GM12878 (cell line): ENCODE data around the gene GPBP1. TPM values are rescaled to one million over a fixed set of nuclear protein-coding genes. Genes with fewer than 3 reads are reported as not detected.

Source experiments
- ATAC-seq: fragments of 200-7000 bp; cut with Tn5 transposase; 3 replicates; pipeline ENCODE4 v1.9.1; 2020; ENCODE audit warnings: mild to moderate bottlenecking, moderate library complexity
- BruUV-seq: library from RNA; stranded (reverse); fragments of 400-500 nt; replicated peaks from 2 replicates; lab custom pipeline; 2021; lab: Mats Ljungman, UMichigan
- CTCF ChIA-PET: fragments of 300-600 bp; sonication (Branson Sonifier 250); formaldehyde crosslinking; extraction: SDS; loops from one replicate; lab custom pipeline; 2021; ENCODE audit warnings: inconsistent platforms; lab: Yijun Ruan, JAX
- POLR2A ChIA-PET: fragments of 350-600 bp; formaldehyde crosslinking; extraction: SDS; loops from one replicate; lab custom pipeline; 2021; ENCODE audit warnings: inconsistent platforms; lab: Charles Lee
- RAD21 ChIA-PET: fragments of 300-600 bp; sonication (Branson Sonifier 250); formaldehyde crosslinking; loops from one replicate; lab custom pipeline; 2023; ENCODE audit warnings: antibody characterized with exemption; ENCODE audit not compliant: unreplicated experiment; lab: Charles Lee
- SMC1A ChIA-PET: fragments of 300-600 bp; sonication (Branson Sonifier 250); formaldehyde crosslinking; loops from one replicate; lab custom pipeline; 2023; ENCODE audit not compliant: unreplicated experiment, uncharacterized antibody; lab: Charles Lee
- DNase-seq: peaks from one replicate; pipeline ENCODE4 v3.0.0-alpha.2; 2011; ENCODE audit warnings: low read depth, low spot score
- FAIRE-seq: peaks from 3 replicates; lab custom pipeline; 2011; peaks lifted over from hg19 to GRCh38; lab: Jason Lieb, UNC
- H2AFZ ChIP-seq: 2 replicates; pipeline ENCODE4 v1.6.0; 2011; ENCODE audit warnings: low read depth, low read length, control low read depth; ENCODE audit not compliant: control insufficient read depth
- H3K27ac ChIP-seq: 2 replicates; pipeline ENCODE4 v1.5.1; 2011; ENCODE audit warnings: control low read depth; ENCODE audit not compliant: control insufficient read depth, insufficient read depth
- H3K27me3 ChIP-seq, 2 experiments: replicated peaks in 1 of 2; 2 replicates each; pipeline versions ENCODE4 v1.6.0 to v1.6.1; 2011; ENCODE audit warnings: low read length in 1 of 2; ENCODE audit not compliant: control insufficient read depth in 2 of 2, insufficient read depth in 2 of 2
- H3K36me3 ChIP-seq, 2 experiments: 2 replicates each; pipeline ENCODE4 v1.5.1; 2011; ENCODE audit warnings: low read length in 1 of 2; ENCODE audit not compliant: control insufficient read depth in 2 of 2, insufficient read depth in 2 of 2
- H3K4me1 ChIP-seq: 2 replicates; pipeline ENCODE4 v1.6.1; 2011; ENCODE audit warnings: mild to moderate bottlenecking, low read length, moderate library complexity, mixed read lengths; ENCODE audit not compliant: control insufficient read depth, insufficient read depth
- H3K4me2 ChIP-seq: 2 replicates; pipeline ENCODE4 v1.6.0; 2011; ENCODE audit warnings: control low read depth; ENCODE audit not compliant: control insufficient read depth, insufficient read depth
- H3K4me3 ChIP-seq: fragments of 200-600 bp; sonication (generic); 2 replicates; pipeline ENCODE4 v1.5.1; 2016
- H3K79me2 ChIP-seq: 2 replicates; pipeline ENCODE4 v1.6.0; 2011; ENCODE audit warnings: low read length; ENCODE audit not compliant: control insufficient read depth, insufficient read depth
- H3K9ac ChIP-seq: 2 replicates; pipeline ENCODE4 v1.8.0; 2011; ENCODE audit warnings: low read length, control low read depth, mixed read lengths; ENCODE audit not compliant: control insufficient read depth, insufficient read depth
- H3K9me3 ChIP-seq: replicated peaks from 3 replicates; pipeline ENCODE4 v1.5.1; 2011; ENCODE audit warnings: mild to moderate bottlenecking, low read length; ENCODE audit not compliant: control insufficient read depth, insufficient read depth
- H4K20me1 ChIP-seq: 2 replicates; pipeline ENCODE4 v1.6.0; 2011; ENCODE audit not compliant: control insufficient read depth, insufficient read depth
- WGBS: methylation state at CpG from one replicate; pipeline ENCODE4 v1.1.6; 2016; ENCODE audit warnings: low lambda C conversion rate; ENCODE audit not compliant: insufficient replicate concordance, insufficient coverage; ENCODE audit errors: missing lambda C conversion rate; 5-methylcytosine and 5-hydroxymethylcytosine counted together
- in situ Hi-C: fragments of 300-500 bp; cut with MboI; formaldehyde crosslinking; loops from 9 replicates; pipeline ENCODE4 v1.14.3; 2018; ENCODE audit warnings: mixed read lengths
- intact Hi-C: fragments of 100-400 bp; cut with micrococcal nuclease; formaldehyde crosslinking; loops from one replicate; pipeline ENCODE4 v1.14.2; 2022; ENCODE audit not compliant: unreplicated experiment
- polyA plus RNA-seq, 11 experiments: library from polyadenylated mRNA; depleted of rRNA in 4 of 11; unstranded in 6 of 11; stranded (reverse) in 5 of 11; fragments of >200 nt; fragmentation: Nextera tagmentation in 4 of 11; fragmentation: Illumina TruSeq in 1 of 11; extraction: Ambion mirVana in 4 of 11; extraction: Trizol in 1 of 11; gene quantifications; 1 replicate in 1 of 11; 2 replicates in 10 of 11; pipeline versions ENCODE4 v1.2.1 to v1.2.3, GENCODE V29; 2011 to 2016; ENCODE audit warnings: inconsistent platforms in 2 of 11, missing spikeins in 2 of 11, low read depth in 1 of 11
- total RNA-seq, 4 experiments: library from RNA; depleted of rRNA in 3 of 4; stranded (reverse); fragments of >200 nt in 3 of 4; fragmentation: Illumina TruSeq in 1 of 4; extraction: Trizol in 1 of 4; gene quantifications; 2 replicates each; pipeline versions ENCODE4 v1.2.1 to v1.2.3, GENCODE V29; 2013 to 2021
- TF ChIP-seq, protein P1 (sequence below): fragments of 450-650 bp; IDR thresholded peaks from 2 replicates; pipeline ENCODE4 v1.6.1; 2017; ENCODE audit warnings: antibody characterized with exemption, mild to moderate bottlenecking, moderate library complexity

GPBP1 gene
- total and polyA plus RNA-seq, 10 of the 15 experiments (the other 5 are each of a cell fraction or from before 2014, with no cell fraction given): 27.0 to 96.2 (median 55.4) TPM

DNA sequence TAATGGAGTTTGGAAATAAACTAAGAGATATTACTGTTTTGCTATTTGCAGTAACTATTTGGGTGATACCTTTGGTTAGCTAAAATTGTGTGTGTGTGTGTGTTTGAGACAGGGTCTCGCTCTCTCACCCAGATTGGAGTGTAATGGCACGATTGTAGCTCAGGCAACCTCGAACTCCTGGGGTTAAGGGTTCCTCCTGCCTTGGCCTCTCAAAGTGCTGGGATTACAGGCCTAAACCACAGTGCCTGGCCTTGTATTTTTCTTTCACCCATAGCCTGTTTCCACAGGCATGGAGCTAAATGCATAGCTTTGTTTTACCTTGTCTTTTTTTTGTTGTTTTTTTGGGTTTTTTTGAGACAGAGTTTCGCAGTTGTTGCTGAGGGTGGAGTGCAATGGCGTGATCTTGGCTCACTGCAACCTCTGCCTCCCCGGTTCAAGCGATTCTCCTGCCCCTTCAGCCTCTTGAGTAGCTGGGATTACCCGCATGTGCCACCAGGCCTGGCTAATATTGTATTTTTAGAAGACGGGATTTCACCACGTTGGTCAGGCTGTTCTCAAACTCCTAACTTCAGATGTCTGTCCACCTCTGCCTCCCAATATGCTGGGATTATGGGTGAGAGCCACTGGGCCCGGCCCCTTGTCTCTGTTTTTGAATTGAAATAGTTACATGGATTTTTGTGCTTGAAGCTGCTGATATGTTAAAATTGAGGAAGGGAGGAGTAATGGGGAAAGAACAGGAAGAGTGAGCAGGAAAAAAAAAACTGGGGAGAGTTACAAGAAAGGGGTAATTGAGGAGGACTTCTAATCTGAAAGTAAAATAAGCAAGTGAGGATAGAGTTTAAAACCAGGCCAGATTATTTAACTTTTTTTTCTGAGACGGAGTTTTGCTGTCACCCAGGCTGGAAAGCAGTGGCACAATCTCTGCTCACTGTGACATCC lies 5.7 kb downstream of the GPBP1 start:
- no peak for DNase-seq
- H3K9ac ChIP-seq: peak overlapping the region; percentile 41
- peaks cover 98% of the 10 kb centered on the region for H3K79me2 ChIP-seq
- SMC1A ChIA-PET: interaction anchor here (0.9 to 6.8 kb wide), 6 partner anchors 10 to 361 kb away, joined by 3 to 48 read pairs (median 4); no protein-coding TSS in a partner anchor
- intact Hi-C loops: no loop called here
- 9% methylated on average over 12 of the region's 12 CpGs for WGBS
- H3K27me3 ChIP-seq: no peaks in the 10 kb centered on the region
- RAD21 ChIA-PET: interaction anchor here (0.7 to 1.4 kb wide), 6 partner anchors 9 to 270 kb away, joined by 3 to 9 read pairs (median 4); partner anchors contain the start of gene SETD9
- peak overlapping the region; percentile 91 for H3K4me2 ChIP-seq
- H3K36me3 ChIP-seq: peaks cover 3 to 9% of the 10 kb centered on the region in 2 experiments
- TF ChIP-seq, protein P1, sequence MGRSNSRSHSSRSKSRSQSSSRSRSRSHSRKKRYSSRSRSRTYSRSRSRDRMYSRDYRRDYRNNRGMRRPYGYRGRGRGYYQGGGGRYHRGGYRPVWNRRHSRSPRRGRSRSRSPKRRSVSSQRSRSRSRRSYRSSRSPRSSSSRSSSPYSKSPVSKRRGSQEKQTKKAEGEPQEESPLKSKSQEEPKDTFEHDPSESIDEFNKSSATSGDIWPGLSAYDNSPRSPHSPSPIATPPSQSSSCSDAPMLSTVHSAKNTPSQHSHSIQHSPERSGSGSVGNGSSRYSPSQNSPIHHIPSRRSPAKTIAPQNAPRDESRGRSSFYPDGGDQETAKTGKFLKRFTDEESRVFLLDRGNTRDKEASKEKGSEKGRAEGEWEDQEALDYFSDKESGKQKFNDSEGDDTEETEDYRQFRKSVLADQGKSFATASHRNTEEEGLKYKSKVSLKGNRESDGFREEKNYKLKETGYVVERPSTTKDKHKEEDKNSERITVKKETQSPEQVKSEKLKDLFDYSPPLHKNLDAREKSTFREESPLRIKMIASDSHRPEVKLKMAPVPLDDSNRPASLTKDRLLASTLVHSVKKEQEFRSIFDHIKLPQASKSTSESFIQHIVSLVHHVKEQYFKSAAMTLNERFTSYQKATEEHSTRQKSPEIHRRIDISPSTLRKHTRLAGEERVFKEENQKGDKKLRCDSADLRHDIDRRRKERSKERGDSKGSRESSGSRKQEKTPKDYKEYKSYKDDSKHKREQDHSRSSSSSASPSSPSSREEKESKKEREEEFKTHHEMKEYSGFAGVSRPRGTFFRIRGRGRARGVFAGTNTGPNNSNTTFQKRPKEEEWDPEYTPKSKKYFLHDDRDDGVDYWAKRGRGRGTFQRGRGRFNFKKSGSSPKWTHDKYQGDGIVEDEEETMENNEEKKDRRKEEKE: no peak
- no peaks in the 10 kb centered on the region; the same call in 2 of the 3 replicates for H3K9me3 ChIP-seq
- peaks cover 10% of the 10 kb centered on the region for H4K20me1 ChIP-seq
- BruUV-seq: no TSS peak
- H3K4me3 ChIP-seq: peak overlapping the region; percentile 87
- CTCF ChIA-PET: interaction anchor here (0.9 to 2.1 kb wide), 5 partner anchors 9 to 277 kb away, joined by 3 to 6 read pairs (median 4); no protein-coding TSS in a partner anchor
- peak; percentile 16 for ATAC-seq
- POLR2A ChIA-PET: interaction anchor here (1.5 to 2.1 kb wide), 3 partner anchors 8 to 30 kb away, joined by 4 to 5 read pairs (median 5); no protein-coding TSS in a partner anchor
- FAIRE-seq: no peak
- peak overlapping the region; percentile 28 for H3K27ac ChIP-seq
- in situ Hi-C loops: loop anchor here (10.0 to 25.0 kb wide), 2 partner anchors 1185 to 1867 kb away; partner anchors contain the start of genes DHX29, IL6ST and MTREX
- peaks cover 19% of the 10 kb centered on the region for H3K4me1 ChIP-seq
- H2AFZ ChIP-seq: no peak overlapping the region
